ENCODE results near the gene IGSF3.

IGSF3 gene

DNA sequence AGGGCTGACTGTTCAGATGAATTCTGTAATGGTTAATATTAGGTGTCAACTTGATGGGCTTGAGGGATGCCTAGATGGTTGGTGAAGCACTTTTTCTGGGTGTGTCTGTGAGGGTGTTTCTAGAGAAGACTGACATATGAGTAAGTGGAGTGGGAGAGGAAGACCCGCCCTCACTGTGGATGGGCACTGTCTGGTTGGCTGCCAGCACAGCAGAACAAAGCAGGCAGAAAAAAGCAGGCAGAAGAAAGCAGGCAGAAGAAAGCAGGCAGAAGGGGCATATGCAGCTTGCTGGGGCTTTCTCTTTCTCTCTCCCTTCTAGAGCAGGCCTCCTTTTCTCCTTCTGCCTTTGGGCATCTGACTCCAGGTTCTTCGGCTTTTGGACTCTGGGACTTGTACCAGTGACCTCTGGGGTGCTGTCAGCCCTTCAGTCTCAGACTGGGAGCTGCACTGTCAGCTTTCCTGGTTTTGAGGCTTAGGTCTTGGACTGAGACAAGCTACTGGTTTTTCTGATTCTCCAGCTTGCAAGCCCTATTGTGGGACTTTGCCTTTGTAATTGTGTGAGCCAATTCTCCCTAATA is 43.8 kb upstream of the IGSF3 start:
- DNase-seq, result peak; percentile 49
- no peak overlapping the region for H2BK5ac ChIP-seq (ENCODE audit: low read length)
- H3K27me3 ChIP-seq (ENCODE audit: insufficient read depth, low read length, poor library complexity), result no peaks in the 10 kb centered on the region
- H4K8ac ChIP-seq (ENCODE audit: low read depth, low read length), result no peak overlapping the region
- H3K36me3 ChIP-seq (ENCODE audit: control insufficient read depth, insufficient read depth, low read length), result no peaks in the 10 kb centered on the region
- H3K4me3 ChIP-seq (ENCODE audit: low read length), result no peak overlapping the region
- no peaks in the 10 kb centered on the region for H3K79me1 ChIP-seq (ENCODE audit: low read length)
- H3K9ac ChIP-seq (ENCODE audit: low read length), result peak overlapping the region; percentile 18
- H3K4ac ChIP-seq (ENCODE audit: low read depth, low read length), result no peak overlapping the region
- no peak overlapping the region for H3K27ac ChIP-seq (ENCODE audit: low read depth, low read length)
- no peak overlapping the region for H2BK120ac ChIP-seq (ENCODE audit: low read depth, low read length)
- no CpG with 5 or more reads among the region's 2 CpGs for WGBS (ENCODE audit: extremely low coverage, insufficient coverage, low lambda C conversion rate)
- no peak overlapping the region for H4K5ac ChIP-seq (ENCODE audit: low read length)
- H3K23ac ChIP-seq (ENCODE audit: low read length), result no peak overlapping the region
- no peak overlapping the region for H3K4me2 ChIP-seq (ENCODE audit: low read length)
- H3K56ac ChIP-seq (ENCODE audit: low read length), result peak overlapping the region; percentile 44
- peaks cover 11% of the 10 kb centered on the region for H3K4me1 ChIP-seq (ENCODE audit: control insufficient read depth, low read depth, low read length)
- no peak overlapping the region for H2AK5ac ChIP-seq (ENCODE audit: low read length)
- H2BK15ac ChIP-seq (replicated peaks; ENCODE audit: low read depth), result no peak overlapping the region
- no peak overlapping the region for H3K18ac ChIP-seq (ENCODE audit: low read length)
- H3K79me2 ChIP-seq (ENCODE audit: control insufficient read depth, insufficient read depth, low read length), result no peaks in the 10 kb centered on the region

DNA sequence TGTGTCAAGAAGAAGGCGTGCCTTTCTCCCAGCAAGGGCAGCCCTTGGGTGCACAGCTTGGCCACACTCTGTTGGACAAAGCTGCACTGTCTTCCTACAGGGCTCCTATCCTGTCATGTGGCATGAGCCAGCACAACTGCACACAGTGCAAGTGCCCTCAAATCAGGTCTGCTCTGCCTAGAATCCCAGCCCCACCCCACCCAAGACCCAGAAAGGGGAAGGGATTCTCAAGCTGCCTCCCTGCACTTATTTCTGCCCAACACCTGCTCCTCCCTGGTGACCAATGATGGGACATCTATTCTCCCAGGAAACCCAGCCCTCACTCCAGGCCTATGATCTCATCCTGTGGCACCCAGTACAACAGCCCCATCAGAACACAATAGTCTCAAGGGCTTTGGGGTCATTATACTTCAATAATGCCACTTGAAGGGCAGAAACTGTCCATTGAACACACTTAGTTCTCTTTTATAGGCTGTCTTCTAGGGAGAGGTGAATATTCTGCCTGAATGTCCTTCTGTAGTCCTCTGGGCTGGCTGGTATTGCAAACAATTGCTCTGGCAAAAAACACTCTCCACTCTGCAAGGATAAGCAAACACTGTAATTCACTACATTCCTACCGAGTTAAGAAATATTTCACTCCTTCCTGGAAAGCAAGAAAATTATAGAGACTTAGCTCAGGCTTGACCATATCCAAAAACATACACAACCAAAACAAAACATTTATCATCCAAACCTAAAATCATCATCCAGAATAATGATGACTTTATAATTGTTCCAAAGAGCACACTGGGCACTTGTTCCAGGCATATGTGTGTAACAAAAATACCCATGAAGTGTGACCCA is 43.1 kb upstream of the IGSF3 start:
- Histone ChIP-seq H4K8ac (ENCODE audit: low read depth, low read length) (no peak overlapping the region), H2BK15ac (replicated peaks; ENCODE audit: low read depth) (no peak overlapping the region), H3K9ac (ENCODE audit: low read length) (no peak overlapping the region), H3K18ac (ENCODE audit: low read length) (no peak overlapping the region), H3K27me3 (ENCODE audit: insufficient read depth, low read length, poor library complexity) (no peaks in the 10 kb centered on the region), H2BK120ac (ENCODE audit: low read depth, low read length) (no peak overlapping the region), H3K79me1 (ENCODE audit: low read length) (no peaks in the 10 kb centered on the region), H3K4me2 (ENCODE audit: low read length) (no peak overlapping the region), H2AK5ac (ENCODE audit: low read length) (no peak overlapping the region), H3K36me3 (ENCODE audit: control insufficient read depth, insufficient read depth, low read length) (no peaks in the 10 kb centered on the region), H3K27ac (ENCODE audit: low read depth, low read length) (no peak overlapping the region), H3K56ac (ENCODE audit: low read length) (no peak overlapping the region), H2BK5ac (ENCODE audit: low read length) (no peak overlapping the region), H3K79me2 (ENCODE audit: control insufficient read depth, insufficient read depth, low read length) (no peaks in the 10 kb centered on the region), H3K4ac (ENCODE audit: low read depth, low read length) (no peak overlapping the region), H3K4me3 (ENCODE audit: low read length) (no peak overlapping the region), H3K4me1 (ENCODE audit: control insufficient read depth, low read depth, low read length) (peaks cover 11% of the 10 kb centered on the region), H4K5ac (ENCODE audit: low read length) (no peak overlapping the region), H3K23ac (ENCODE audit: low read length) (no peak overlapping the region)
- no CpG with 5 or more reads among the region's 2 CpGs for WGBS (ENCODE audit: extremely low coverage, insufficient coverage, low lambda C conversion rate)
- DNase-seq, result no peak

DNA sequence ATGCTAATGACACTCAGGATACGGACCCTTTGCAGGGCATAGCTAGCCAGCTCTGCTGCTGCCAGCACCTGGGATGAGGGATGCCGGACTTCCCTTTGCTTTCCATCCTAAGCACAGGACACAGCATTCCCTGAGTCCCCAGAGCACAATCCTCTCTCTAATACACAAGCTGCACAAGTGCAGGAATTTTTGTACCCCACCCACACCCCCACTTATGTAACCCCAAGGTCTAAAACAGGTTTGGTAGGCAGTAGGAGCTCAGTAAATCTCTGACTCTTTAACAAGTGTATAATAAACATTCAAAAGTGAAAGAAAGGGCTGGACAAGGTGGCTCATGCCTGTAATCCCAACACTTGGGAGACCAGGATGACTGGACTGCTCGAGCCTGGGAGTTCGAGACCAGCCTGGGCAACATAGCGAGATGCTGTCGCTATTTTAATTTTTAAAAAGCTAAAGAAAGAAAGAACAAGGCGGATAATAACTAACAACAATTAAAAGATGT is 42.2 kb upstream of the IGSF3 start:
- Histone ChIP-seq H3K4ac (ENCODE audit: low read depth, low read length) (no peak overlapping the region), H3K79me2 (ENCODE audit: control insufficient read depth, insufficient read depth, low read length) (no peaks in the 10 kb centered on the region), H2BK15ac (replicated peaks; ENCODE audit: low read depth) (no peak overlapping the region), H2BK5ac (ENCODE audit: low read length) (no peak overlapping the region), H4K8ac (ENCODE audit: low read depth, low read length) (no peak overlapping the region), H3K23ac (ENCODE audit: low read length) (no peak overlapping the region), H4K5ac (ENCODE audit: low read length) (no peak overlapping the region), H3K27me3 (ENCODE audit: insufficient read depth, low read length, poor library complexity) (no peaks in the 10 kb centered on the region), H3K4me3 (ENCODE audit: low read length) (no peak overlapping the region), H3K79me1 (ENCODE audit: low read length) (no peaks in the 10 kb centered on the region), H3K56ac (ENCODE audit: low read length) (no peak overlapping the region), H3K4me2 (ENCODE audit: low read length) (no peak overlapping the region), H3K27ac (ENCODE audit: low read depth, low read length) (no peak overlapping the region), H3K4me1 (ENCODE audit: control insufficient read depth, low read depth, low read length) (peaks cover 11% of the 10 kb centered on the region), H2AK5ac (ENCODE audit: low read length) (no peak overlapping the region), H2BK120ac (ENCODE audit: low read depth, low read length) (no peak overlapping the region), H3K9ac (ENCODE audit: low read length) (no peak overlapping the region), H3K18ac (ENCODE audit: low read length) (no peak overlapping the region), H3K36me3 (ENCODE audit: control insufficient read depth, insufficient read depth, low read length) (no peaks in the 10 kb centered on the region)
- no CpG with 5 or more reads among the region's 7 CpGs for WGBS (ENCODE audit: extremely low coverage, insufficient coverage, low lambda C conversion rate)
- DNase-seq, result no peak

DNA sequence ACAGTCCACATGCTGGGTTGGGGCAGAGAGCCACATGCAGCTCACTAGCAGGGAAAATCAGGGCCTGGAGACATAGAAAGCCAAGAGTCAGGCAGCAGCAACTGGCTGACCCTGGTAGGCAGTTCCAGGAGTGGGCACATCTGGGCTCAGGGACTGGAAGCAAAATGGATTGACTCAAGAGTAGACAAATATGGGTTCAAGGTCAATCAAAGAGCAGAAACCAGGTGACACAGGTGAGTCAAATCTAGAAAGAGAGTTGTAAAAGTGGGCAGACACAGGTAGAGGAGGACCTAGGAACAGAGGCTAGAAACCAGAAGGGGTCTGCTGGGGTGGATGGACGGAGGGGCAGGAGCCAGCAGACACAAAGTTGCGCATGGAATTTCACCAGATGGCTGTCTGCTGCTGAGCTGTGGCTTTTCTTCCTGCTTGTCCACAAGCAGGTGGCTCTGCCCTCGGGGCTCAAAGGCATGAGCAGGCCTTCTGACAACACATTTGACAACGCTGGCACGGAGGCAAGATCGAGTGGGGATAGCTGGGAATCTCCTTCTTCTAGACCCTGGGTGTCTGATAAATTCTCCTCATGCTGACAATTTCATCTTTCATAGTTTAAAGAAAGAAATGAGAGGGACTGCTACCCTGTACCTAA is 40.8 kb upstream of the IGSF3 start:
- H3K4me1 ChIP-seq (ENCODE audit: control insufficient read depth, low read depth, low read length), result peaks cover 11% of the 10 kb centered on the region
- H3K27ac ChIP-seq (ENCODE audit: low read depth, low read length), result no peak overlapping the region
- no peak overlapping the region for H3K9ac ChIP-seq (ENCODE audit: low read length)
- no peaks in the 10 kb centered on the region for H3K79me2 ChIP-seq (ENCODE audit: control insufficient read depth, insufficient read depth, low read length)
- WGBS (ENCODE audit: extremely low coverage, insufficient coverage, low lambda C conversion rate), result no CpG with 5 or more reads among the region's 6 CpGs
- H3K4me3 ChIP-seq (ENCODE audit: low read length), result no peak overlapping the region
- no peak overlapping the region for H4K8ac ChIP-seq (ENCODE audit: low read depth, low read length)
- H2AK5ac ChIP-seq (ENCODE audit: low read length), result no peak overlapping the region
- H3K23ac ChIP-seq (ENCODE audit: low read length), result no peak overlapping the region
- no peak overlapping the region for H4K5ac ChIP-seq (ENCODE audit: low read length)
- no peak overlapping the region for H2BK120ac ChIP-seq (ENCODE audit: low read depth, low read length)
- H3K27me3 ChIP-seq (ENCODE audit: insufficient read depth, low read length, poor library complexity), result no peaks in the 10 kb centered on the region
- H3K18ac ChIP-seq (ENCODE audit: low read length), result no peak overlapping the region
- H3K4me2 ChIP-seq (ENCODE audit: low read length), result no peak overlapping the region
- no peaks in the 10 kb centered on the region for H3K36me3 ChIP-seq (ENCODE audit: control insufficient read depth, insufficient read depth, low read length)
- H2BK5ac ChIP-seq (ENCODE audit: low read length), result no peak overlapping the region
- no peak overlapping the region for H3K56ac ChIP-seq (ENCODE audit: low read length)
- H2BK15ac ChIP-seq (replicated peaks; ENCODE audit: low read depth), result no peak overlapping the region
- no peaks in the 10 kb centered on the region for H3K79me1 ChIP-seq (ENCODE audit: low read length)
- no peak overlapping the region for H3K4ac ChIP-seq (ENCODE audit: low read depth, low read length)
- DNase-seq, result no peak

DNA sequence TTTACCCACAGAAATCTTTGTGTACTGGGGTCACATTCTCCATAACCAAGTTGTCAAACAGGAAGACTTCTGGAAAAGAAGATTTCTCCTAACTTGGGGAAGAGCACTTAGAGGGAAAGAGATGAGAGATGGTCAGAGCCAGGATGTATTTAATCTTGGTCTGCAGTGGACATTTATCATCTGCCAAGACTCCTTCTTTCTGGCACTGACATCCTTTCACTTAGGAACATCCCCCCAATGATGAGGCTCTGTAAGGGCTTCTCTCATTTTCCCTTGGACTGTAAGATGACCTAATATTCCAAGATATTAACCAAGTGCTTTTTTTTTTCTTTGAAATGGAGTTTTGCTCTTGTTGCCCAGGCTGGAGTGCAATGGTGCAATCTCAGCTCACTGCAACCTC is 39.3 kb upstream of the IGSF3 start:
- Histone ChIP-seq H4K8ac (ENCODE audit: low read depth, low read length) (no peak overlapping the region), H3K27ac (ENCODE audit: low read depth, low read length) (no peak overlapping the region), H3K27me3 (ENCODE audit: insufficient read depth, low read length, poor library complexity) (no peaks in the 10 kb centered on the region), H3K4me3 (ENCODE audit: low read length) (no peak overlapping the region), H3K56ac (ENCODE audit: low read length) (no peak overlapping the region), H3K18ac (ENCODE audit: low read length) (no peak overlapping the region), H2BK5ac (ENCODE audit: low read length) (no peak overlapping the region), H3K79me1 (ENCODE audit: low read length) (no peaks in the 10 kb centered on the region), H2BK120ac (ENCODE audit: low read depth, low read length) (no peak overlapping the region), H3K4ac (ENCODE audit: low read depth, low read length) (no peak overlapping the region), H3K4me2 (ENCODE audit: low read length) (no peak overlapping the region), H3K4me1 (ENCODE audit: control insufficient read depth, low read depth, low read length) (peaks cover under 1% of the 10 kb centered on the region), H2AK5ac (ENCODE audit: low read length) (no peak overlapping the region), H2BK15ac (replicated peaks; ENCODE audit: low read depth) (no peak overlapping the region), H4K5ac (ENCODE audit: low read length) (no peak overlapping the region), H3K36me3 (ENCODE audit: control insufficient read depth, insufficient read depth, low read length) (no peaks in the 10 kb centered on the region), H3K23ac (ENCODE audit: low read length) (no peak overlapping the region), H3K9ac (ENCODE audit: low read length) (no peak overlapping the region), H3K79me2 (ENCODE audit: control insufficient read depth, insufficient read depth, low read length) (no peaks in the 10 kb centered on the region)
- DNase-seq, result no peak

Measured in mesendoderm (in vitro differentiated cells).